GM12872 (cell line): ENCODE measurements around the gene PLPP3.

ENCODE experiments used
- TF ChIP-seq, protein P1 (sequence below): IDR thresholded peaks from 3 replicates; pipeline ENCODE4 v1.5.1; 2011; ENCODE audit warnings: low read depth, mild to moderate bottlenecking, low read length, moderate library complexity; ENCODE audit not compliant: insufficient read depth

PLPP3 gene

DNA sequence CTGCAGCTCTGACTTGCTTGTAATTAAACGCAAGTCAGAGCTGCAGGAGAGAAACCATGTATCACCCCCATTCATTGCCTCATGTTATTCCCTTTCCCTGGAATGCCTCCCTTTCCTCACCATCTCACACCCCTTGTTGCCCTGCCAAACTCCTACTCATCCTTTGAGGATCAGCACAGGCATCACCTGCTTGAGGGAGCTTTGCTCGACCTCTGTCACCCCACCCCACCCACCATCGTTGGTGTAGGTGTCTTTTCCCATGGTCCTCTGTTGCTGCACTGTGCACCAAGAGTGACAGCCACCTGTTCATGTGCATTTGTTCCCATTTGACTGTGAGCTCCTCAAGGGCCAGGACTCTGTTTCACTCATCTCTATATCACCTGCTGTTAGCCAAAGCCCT lies 117.2 kb downstream of the PLPP3 start:
- TF ChIP-seq, protein P1, sequence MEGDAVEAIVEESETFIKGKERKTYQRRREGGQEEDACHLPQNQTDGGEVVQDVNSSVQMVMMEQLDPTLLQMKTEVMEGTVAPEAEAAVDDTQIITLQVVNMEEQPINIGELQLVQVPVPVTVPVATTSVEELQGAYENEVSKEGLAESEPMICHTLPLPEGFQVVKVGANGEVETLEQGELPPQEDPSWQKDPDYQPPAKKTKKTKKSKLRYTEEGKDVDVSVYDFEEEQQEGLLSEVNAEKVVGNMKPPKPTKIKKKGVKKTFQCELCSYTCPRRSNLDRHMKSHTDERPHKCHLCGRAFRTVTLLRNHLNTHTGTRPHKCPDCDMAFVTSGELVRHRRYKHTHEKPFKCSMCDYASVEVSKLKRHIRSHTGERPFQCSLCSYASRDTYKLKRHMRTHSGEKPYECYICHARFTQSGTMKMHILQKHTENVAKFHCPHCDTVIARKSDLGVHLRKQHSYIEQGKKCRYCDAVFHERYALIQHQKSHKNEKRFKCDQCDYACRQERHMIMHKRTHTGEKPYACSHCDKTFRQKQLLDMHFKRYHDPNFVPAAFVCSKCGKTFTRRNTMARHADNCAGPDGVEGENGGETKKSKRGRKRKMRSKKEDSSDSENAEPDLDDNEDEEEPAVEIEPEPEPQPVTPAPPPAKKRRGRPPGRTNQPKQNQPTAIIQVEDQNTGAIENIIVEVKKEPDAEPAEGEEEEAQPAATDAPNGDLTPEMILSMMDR, result no peak

GRCh38 chr1:56461158-56462127 lies 117.9 kb downstream of the PLPP3 start:
- TF ChIP-seq, protein P1, result no peak

DNA sequence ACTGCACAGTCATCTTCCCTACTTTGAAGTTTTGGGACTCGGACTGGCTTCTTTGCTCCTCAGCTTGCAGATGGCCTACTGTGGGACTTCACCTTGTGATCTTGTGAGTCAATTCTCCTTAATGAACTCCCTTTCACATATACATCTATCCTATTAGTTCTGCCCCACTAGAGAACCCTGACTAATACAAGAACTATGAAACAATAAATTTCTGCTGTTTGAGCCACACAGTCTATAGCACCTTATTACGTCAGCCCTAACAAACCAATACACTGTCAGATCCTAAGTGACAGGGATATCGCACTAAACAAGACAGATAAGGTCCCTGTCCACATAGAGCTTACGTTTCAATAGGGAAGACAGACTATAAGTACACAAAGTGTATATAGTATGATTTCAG lies 120.1 kb downstream of the PLPP3 start:
- TF ChIP-seq, protein P1, result no peak

DNA sequence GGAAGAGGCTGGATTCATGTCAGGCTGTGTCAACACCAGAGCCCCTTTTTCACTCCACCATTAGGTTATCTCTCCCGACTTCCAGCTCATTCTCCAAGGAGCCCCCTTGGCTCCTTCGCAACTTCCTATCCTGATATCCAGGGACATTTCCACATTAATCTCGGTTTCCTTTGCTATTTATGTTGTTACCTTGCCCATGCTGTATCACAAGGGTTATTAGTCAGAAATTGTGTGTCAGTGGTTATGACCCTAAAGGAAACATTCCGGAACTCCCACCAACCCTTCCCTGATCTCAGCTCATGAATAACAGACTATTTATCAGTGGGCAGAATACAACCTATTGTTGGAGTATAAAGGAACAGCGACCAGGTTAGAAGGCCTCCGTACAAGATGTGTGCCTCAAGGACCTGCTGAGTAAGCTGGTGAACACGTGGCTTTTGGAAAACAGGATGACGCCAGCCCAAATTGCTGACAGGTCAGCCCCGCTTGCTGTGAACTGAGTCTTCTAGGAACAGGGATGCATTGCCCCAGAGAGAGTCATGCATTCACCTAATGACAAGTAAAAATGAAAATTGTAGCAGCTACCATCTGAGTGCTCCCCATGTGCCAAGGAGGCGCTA lies 121.5 kb downstream of the PLPP3 start:
- TF ChIP-seq, protein P1, result no peak

- TF ChIP-seq, protein P1, result no peak
Measured at GRCh38 chr1:56456435-56457101, 122.8 kb downstream of the PLPP3 start.

GRCh38 chr1:56453417-56454078 lies 125.8 kb downstream of the PLPP3 start:
- TF ChIP-seq, protein P1, result no peak
